CMK (cell line): Measurements from ENCODE around the gene FUCA1.
"Not testable (repeated sequence)": the region's sequence is repeated elsewhere in the genome, so short reads cannot be mapped to it uniquely, and the experiment has no call there.

ENCODE experiments used
- DNase-seq: peaks from one replicate; pipeline ENCODE4 v3.0.0-alpha.2; 2010; ENCODE audit warnings: low read depth

The FUCA1 gene

DNA sequence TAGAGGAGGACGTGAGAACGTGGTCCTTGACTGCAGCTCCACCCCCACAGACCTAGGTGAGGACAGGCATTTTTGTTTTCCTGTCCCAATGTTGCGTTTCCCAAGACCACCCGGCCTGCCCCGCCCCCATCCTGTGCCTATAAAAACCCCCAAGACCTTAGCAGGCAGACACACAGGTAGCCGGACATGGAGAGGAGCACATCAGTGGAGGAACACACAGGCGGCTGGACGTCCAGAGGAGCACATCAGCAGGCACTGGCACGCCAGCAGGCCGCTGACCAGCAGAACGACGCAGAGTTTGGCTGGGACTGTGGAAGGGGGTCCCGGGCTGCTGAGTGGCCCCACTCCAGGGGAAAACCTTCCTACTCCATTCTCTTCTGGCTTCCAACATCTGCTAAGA is 30.2 kb downstream of the FUCA1 start:
- no peak for DNase-seq

DNA sequence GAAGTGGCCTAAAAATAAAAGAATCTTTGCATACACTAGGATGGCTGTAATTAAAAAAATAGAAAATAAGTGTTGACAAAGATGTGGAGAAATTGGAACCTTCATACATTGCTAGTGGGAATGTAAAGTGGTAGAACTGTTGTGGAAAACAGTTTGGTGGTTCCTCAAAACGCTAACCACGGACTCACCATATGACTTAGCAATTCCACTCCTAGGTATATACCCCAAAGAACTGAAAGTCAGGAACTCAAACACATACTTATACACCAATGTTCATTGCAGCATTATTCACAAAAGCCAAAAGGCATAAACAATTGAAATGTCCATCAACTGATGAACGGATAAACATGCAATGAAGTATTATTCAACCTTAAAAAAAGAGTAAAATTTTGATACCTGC is 32.1 kb downstream of the FUCA1 start:
- DNase-seq = no peak

GRCh38 chr1:23834156-23834555 is 33.9 kb downstream of the FUCA1 start:
- not testable (repeated sequence) for DNase-seq

DNA sequence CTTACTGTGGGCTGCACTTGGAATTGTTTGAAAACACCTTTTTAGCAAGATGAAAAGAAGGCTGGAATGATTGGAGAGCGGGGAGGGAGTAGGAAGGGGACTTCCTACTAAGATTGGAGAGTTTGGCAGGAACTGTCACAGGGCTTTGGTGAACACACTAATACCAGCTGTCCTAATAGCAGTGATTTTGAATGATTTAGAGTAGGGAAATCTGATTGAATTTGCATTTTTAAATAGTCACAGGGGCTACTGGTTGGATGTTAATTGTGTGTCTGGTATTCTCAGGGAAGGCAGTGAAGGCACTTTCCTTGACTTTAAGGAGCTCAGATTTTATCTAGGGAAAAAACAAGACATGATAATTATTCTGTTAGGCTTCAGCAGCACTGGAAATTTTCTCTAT is 40.4 kb downstream of the FUCA1 start:
- no peak for DNase-seq

GRCh38 chr1:23826590-23826989 is 41.5 kb downstream of the FUCA1 start:
- DNase-seq = not testable (repeated sequence)

GRCh38 chr1:23825762-23826522 is 42.1 kb downstream of the FUCA1 start:
- DNase-seq = no peak

GRCh38 chr1:23825076-23825761 is 42.9 kb downstream of the FUCA1 start, which contains the start of gene HMGCL:
Gene HMGCL, minus strand, starts transcription at chr1:23825429. Its CDS starts 14 bp downstream, at chr1:23825415.
- DNase-seq = peak; percentile 79

GRCh38 chr1:23824711-23825075 is 43.4 kb downstream of the FUCA1 start:
- no peak for DNase-seq

GRCh38 chr1:23823767-23824166 is 44.3 kb downstream of the FUCA1 start:
- no peak for DNase-seq

GRCh38 chr1:23817633-23818032 is 50.5 kb downstream of the FUCA1 start:
- no peak for DNase-seq

DNA sequence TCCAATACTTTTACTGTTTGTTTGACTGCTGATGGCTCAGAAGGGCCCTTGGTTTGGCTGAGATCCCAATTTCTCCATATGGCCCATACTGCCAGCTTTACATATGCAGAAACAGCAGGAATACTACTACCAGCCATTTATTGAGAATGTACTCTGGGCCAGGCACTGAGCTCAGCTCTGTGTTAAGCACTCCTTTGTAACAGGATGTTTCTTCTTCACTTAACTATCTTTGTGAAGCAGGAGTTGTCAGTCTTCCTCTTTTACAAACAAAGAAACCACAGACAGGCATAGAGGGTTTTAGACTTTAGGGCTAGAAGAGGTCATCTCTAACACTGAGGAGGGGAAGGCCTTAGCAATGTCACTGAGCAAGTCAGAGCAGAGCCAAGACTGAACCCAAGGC is 51.2 kb downstream of the FUCA1 start:
- DNase-seq = no peak

DNA sequence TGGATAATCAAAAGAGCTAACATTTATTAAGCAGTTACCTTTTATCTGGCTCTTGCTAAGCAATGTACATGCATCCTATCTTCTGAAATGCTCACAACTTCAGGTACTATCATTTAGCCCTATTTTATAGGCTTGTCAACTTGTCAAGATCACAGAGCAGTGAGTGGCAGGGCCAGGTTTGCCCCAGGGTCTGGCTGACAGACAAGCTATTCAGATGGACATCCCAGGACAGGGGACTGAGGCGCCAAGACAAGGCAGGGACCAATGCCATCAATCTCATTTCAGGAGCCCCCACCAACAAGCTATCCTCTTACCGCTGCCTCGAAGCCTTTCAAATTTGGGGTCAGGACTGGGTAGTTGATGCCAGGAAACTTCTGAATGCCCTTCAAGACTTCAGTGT is 51.7 kb downstream of the FUCA1 start:
- no peak for DNase-seq

GRCh38 chr1:23814016-23814415 is 54.1 kb downstream of the FUCA1 start:
- no peak for DNase-seq

- DNase-seq = no peak
Observed at GRCh38 chr1:23810818-23811540, 57.1 kb downstream of the FUCA1 start.

DNA sequence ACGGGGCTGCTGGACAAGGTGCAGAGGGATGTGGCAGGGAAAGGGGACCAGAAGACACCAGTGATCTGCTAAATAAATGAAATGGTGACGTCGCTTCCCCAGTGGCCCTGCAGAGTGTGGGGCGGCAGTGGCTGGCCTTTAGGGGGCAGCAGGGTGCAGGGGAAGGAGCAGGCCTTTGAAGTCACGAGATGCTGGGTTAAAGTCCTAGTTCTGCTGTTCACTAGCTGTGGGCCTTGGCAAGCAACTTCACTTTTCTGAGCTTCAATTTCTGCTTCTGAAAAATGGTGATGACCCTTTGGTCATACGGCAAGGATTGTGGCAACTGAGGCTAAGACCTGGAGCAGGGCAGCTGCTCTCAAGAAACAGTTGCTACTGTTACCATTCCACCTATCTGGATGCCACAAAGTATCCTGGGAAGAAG is 58.3 kb downstream of the FUCA1 start:
- peak; percentile 79 for DNase-seq

GRCh38 chr1:23807453-23807852 is 60.6 kb downstream of the FUCA1 start:
- DNase-seq = no peak

GRCh38 chr1:23806280-23806679 is 61.8 kb downstream of the FUCA1 start:
- no peak for DNase-seq

GRCh38 chr1:23805025-23805424 is 63.1 kb downstream of the FUCA1 start:
- DNase-seq = no peak

DNA sequence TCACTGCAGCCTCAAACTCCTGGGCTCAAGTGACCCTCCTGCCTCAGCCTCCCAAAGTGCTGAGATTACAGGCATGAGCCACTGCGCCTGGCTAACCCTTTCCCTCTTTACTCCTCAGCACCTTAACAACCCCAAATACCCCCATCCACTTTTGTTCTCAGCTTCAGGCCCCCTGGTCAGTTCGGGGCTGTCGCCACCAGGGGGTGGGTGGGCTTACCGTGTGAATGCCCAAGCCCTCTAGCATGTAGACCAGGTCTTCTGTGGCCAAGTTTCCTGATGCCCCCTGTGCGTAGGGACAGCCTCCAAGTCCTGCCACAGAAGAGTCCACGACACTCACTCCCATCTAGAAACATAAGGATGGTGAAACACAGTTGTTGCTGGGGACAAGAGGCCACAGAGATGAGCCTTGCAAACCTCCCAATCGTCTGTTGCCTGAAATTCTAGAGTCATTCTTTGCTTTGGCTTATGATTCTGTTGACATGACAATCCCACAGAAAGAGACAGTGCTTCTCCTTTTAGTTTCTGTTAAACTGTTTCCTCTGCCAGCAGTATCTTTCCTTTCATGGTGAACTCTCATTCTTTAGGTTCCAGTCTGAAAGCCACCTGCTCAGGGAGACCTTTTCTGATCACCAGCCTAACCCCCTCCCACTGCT is 63.8 kb downstream of the FUCA1 start:
- DNase-seq = no peak

- DNase-seq = no peak
Observed at GRCh38 chr1:23803674-23804073, 64.4 kb downstream of the FUCA1 start.

DNA sequence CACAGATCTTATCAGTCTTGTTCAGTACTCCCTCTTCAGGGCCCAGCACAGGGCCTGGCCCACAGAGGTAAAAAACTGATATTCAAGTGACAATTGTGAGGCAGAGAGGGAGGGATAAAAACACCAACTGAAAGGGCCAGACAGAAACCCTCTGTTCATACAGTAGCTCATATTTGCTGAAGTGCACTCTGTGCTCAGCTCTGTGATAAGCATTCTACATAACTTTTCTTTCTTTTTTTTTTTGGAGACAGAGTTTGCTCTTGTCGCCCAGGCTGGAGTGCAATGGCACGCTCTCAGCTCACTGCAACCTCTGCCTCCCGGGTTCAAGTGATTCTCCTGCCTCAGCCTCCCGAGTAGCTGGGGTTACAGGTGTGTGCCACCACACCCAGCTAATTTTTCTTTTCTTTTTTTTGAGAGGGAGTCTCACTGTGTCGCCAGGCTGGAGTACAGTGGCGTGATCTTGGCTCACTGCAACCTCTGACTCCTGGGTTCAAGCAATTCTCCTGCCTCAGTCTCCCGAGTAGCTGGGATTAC is 65.2 kb downstream of the FUCA1 start:
- DNase-seq = not testable (repeated sequence)

- DNase-seq = no peak
Observed at GRCh38 chr1:23801876-23802275, 66.2 kb downstream of the FUCA1 start.
